T-helper 1 cell treated with Interleukin-12 subunit alpha and Interleukin-12 subunit beta and Interleukin-4 antibody, amounts not matched to agents 30 ng/mL and 1 ng/mL, for 36 hours (primary cell): Measurements from ENCODE around the gene CAD. TPM values are rescaled to one million over a fixed set of nuclear protein-coding genes. Genes with fewer than 3 reads are reported as not detected.
"Not testable (repeated sequence)": the region's sequence is repeated elsewhere in the genome, so short reads cannot be mapped to it uniquely, and the experiment has no call there.

ENCODE experiments used
- intact Hi-C: fragments of 100-400 bp; cut with micrococcal nuclease; formaldehyde crosslinking; loops from one replicate; pipeline ENCODE4 v1.15.1; 2024
- total RNA-seq: library from RNA; stranded (reverse); gene quantifications from 2 replicates; pipeline ENCODE4 v1.2.3, GENCODE V29; 2022

The CAD gene
- total RNA-seq, 1 donor from 2014 or later, result 68.3 TPM

DNA sequence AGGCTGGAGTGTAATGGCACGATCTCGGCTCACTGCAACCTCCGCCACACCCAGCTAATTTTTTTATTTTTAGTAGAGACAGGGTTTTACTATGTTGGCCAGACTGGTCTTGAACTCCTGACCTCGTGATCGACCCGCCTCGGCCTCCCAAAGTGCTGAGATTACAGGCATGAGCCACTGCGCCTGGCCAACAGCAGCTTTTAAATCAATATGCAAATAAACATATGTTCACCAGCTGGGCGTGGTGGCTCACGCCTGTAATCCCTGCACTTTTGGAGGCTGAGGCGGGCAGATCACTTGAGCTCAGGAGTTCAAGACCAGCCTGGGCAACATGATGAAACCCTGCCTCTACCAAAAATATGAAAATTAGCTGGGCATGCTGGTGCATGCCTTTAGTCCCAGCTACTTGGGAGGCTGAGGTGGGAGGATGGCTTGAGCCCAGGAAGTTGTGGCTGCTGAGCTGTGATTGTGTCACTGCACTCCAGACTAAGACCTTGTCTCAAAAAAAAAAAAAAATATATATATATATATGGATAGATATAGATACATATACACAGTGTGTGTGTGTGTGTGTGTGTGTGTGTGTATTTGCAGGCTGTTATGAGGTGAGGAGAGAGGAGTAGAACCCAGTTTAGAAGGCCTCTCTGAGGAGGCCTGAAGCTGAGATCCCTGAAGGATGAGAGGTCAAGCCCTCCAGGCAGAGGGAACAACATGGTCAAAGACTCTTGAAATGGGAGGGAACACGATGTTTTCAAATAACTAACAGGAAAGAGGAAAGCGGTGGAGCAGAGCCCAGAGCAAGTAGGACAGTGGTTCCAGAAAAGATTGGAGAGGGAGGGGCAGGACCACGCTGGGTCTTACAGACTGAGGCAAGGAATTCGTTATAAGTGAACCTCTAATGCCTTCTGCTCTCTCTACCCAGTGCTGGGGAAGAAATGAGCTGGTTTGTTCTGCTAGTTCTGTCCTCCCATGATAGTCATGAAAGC lies 55.7 kb downstream of the CAD start:
- intact Hi-C loops, result not testable (repeated sequence)

DNA sequence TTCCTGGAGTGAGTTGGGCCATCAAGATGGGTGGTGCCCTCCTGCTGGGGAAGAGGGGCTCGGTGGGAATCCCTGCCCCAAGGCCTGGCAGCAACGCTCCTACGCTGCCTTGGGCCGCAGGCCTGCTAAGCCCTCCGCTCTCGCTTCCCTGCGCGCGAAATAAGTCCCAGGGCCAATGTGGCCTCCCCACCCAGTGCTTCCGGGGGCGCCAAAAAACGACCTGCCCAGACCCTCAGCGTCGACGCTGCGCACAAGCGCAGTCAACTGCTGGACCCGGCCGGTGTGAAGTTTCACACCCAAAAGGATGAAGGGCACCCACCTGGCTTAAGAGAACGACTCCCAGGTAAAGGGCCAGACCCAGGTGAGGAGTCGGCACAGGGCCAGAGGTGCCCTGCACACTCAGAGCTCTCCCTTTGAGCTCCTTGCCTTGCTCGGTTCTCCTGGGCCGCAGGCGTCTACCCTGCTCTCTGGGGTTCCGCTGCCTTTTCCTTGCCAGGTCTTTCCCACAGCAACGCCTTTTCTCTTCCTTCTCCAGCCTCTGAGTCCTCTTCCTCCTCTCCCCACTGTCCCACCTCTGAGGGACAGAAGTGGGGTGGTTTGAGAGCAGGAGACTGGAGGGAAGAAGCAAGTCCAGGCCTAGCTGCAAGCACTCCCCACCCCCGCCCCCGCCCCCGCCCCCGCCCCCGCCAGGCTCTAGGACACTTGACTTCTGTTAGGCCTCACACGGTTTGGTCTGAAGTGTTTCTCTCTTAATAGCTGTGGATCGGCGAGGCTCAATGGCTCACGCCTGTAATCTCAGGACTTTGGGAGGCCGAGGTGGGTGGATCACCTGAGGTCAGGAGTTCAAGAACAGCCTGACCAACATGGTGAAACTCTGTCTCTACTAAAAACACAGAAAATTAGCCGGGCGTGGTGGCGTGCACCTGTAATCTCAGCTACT lies 58.3 kb downstream of the CAD start, which contains the start of gene DNAJC5G:
TSS of gene DNAJC5G (plus strand) at position 223 of the 940 bp plus-strand sequence. CDS start 1,296 bp downstream, outside the sequence.
- intact Hi-C loops, result no loop called here

DNA sequence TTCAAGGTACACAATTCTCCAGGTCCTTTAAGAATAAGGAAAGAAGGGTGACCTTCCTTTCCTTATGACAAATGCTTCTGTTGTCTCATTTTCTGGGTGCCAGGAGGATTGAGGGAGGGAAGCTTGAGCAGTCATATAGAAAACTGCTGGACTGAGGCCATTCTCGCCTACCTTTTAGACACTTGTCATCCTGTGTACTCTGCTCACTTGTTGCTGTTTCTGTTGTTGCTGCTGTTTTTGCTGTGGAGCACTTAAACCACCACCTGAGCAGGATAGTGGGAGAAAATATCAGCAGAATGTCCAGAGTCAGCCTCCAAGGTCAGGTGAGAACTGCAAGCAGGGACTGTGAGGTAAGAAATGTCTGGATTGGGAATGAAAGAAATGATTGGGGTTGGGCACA lies 60.8 kb downstream of the CAD start:
- intact Hi-C loops, result no loop called here

GRCh38 chr2:27280826-27281225 lies 63.7 kb downstream of the CAD start:
- intact Hi-C loops, result loop anchor here (1.0 to 2.0 kb wide), 5 partner anchors 22 to 435 kb away; no protein-coding TSS in a partner anchor

- intact Hi-C loops, result loop anchor here (2.0 kb wide), 1 partner anchor 21 kb away; no protein-coding TSS in a partner anchor
Observed at GRCh38 chr2:27281442-27281841, 64.3 kb downstream of the CAD start.

DNA sequence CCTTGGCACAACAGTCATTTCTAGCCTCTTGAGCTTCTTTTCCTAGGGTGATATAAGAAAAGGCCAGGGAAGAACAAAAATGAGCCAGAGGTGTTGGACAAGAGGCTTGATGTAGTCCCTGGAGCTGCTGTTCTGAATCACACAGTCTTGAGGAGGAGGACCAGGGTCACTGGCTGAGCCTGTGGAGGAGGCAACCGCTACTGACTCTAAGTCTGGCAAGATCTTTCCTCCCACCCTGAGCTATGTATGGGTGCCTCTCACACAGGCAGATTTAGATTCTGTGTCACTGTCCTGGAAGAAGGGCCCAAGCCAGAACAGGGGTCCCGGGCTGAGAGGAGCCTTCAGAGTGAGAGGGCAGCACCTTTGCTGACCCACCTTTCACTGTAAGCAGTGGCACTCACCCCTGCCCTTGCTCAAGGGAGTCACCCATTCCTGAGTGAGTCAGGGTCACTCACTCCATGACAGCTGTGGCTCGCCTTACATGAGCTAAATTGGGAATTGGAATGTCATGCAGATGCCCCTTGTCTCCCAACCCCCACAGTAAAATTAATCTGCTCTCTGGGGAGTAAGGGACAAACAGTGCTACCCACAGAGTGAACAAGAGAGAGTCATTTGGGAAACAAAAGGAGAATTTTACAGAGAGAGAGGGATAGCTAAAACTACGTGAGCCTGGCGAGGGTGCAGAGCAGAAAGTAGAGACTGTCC lies 64.8 kb downstream of the CAD start, which contains the start of gene TRIM54:
TSS of gene TRIM54 (plus strand) at position 575 of the 705 bp plus-strand sequence. CDS start 303 bp downstream, outside the sequence.
- intact Hi-C loops, result loop anchor here (2.0 kb wide), 1 partner anchor 21 kb away; no protein-coding TSS in a partner anchor

DNA sequence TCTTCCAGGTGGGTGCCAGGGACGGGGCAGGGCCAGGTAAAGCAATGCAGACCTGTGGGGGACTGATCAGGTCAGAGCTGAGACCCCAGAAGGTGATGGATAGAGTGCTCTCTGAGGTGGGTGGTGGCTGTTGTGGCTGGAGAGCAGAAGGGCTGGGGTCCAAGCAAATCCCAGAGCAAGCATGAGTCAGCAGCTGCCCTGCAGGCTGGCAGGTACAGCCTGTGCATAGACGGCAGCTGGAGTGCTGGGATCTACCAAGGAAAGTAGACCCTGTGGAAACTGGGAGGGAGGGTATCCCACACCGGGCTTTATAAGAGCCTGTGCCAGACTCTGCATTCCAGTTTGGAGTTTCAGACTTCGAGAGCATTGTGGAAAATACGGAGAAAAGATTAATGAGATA lies 65.7 kb downstream of the CAD start:
- intact Hi-C loops, result no loop called here

DNA sequence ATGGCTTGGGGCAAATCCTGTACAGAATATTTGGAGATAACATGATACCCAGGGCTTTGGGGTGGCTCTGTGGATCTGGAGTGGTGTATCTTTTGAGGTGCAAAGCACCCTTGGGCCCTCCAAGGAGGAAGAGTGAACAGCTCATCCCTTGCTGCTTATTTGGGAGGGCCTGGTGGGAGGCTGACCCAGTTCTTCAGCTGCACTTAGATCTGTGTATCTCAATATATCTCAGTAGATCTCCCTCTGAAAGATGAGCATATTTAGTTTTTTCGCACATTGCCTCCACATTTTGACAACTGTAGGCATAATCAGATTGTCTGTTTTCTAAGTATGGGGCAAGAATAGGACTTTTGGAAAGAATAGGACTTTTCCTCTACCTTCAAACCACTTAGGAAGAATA lies 67.8 kb downstream of the CAD start:
- intact Hi-C loops, result no loop called here

DNA sequence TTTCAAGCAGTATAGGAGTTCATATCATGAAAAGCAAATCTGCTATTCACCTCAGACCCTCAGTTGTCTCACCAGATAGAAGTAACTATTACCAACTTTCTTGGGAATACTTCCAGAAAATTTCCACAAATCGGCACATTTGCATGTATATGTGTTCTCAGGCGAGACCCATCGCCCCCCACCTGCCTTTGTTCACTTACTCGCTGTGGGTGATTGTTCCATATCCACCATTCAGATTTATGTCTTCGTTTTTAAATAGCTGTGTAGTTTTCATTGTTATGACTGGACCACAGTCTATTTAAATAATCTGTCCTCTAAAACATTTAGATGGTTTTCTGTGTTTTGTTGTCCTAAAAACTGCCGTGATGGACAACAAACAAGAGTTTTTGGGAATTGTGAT lies 68.3 kb downstream of the CAD start:
- intact Hi-C loops, result no loop called here

DNA sequence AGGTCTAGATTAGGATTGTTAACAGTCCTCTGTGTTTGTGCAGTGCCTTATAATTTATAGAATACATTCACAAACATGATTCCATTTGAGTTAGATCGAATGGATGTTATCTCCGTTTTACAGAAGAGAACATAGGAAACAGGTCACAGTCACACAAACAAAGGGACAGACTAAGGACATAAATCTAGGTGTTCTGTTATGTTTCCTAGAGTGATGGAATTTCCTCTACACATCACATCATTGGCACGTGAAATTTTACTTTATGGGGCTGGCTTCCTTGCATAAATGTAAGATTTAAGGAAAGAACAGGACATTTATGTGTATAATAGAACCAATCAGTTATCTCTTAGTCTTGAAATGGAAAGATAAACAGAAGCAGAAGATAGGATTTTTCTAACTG lies 71.4 kb downstream of the CAD start:
- intact Hi-C loops, result no loop called here

DNA sequence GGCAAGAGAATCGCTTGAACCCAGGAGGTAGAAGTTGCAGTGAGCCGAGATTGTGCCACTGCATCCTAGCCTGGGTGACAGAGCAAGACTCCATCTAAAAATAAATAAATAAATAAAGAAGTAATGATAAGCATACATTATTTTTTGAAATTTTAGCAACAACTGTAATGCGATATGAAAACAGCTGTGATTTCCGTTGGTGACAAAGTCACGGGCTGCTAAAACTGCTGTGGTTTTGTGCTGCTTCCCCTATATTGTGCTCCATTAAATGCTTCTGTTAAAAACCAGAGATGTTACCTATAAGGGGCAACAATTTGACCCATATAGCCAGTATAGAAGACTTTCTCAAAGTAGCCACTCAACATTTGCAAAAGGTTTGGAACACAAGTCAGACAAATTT lies 73.4 kb downstream of the CAD start:
- intact Hi-C loops, result no loop called here

- intact Hi-C loops, result no loop called here
Observed at GRCh38 chr2:27291865-27292264, 74.7 kb downstream of the CAD start.

Other genes with a start within 250 kb of the CAD start
- gene MAPRE3, start 246.7 kb upstream of the CAD start, total RNA-seq, result 2.2 and 3.4 TPM in 2 replicates
- 117 and 125 TPM in 2 replicates for gene TMEM214, start 184.4 kb upstream of the CAD start, total RNA-seq
- 11.1 and 14.2 TPM in 2 replicates for gene AGBL5, start 165.7 kb upstream of the CAD start, total RNA-seq
- gene OST4, start 145.7 kb upstream of the CAD start, total RNA-seq, result 390 and 415 TPM in 2 replicates
- 1.4 and 1.7 TPM in 2 replicates for gene EMILIN1, start 138.8 kb upstream of the CAD start, total RNA-seq
- 12.4 and 14.3 TPM in 2 replicates for gene KHK, start 130.6 kb upstream of the CAD start, total RNA-seq
- gene CGREF1, start 98.2 kb upstream of the CAD start, total RNA-seq, result 3.5 and 3.9 TPM in 2 replicates
- 0.24 and 0.54 TPM in 2 replicates for gene ABHD1, start 93.6 kb upstream of the CAD start, total RNA-seq
- 81.2 and 82.7 TPM in 2 replicates for gene PREB, start 82.7 kb upstream of the CAD start, total RNA-seq
- not detected in 2 replicates for gene PRR30, start 78.0 kb upstream of the CAD start, total RNA-seq
- gene TCF23, start 68.4 kb upstream of the CAD start, total RNA-seq, result 0.05 TPM in 2 replicates
- gene ATRAID, start 5.3 kb upstream of the CAD start, total RNA-seq, result 77.9 and 80.9 TPM in 2 replicates
- gene SLC5A6, start 5.1 kb upstream of the CAD start, total RNA-seq, result 46.8 and 54.6 TPM in 2 replicates
- 0.64 and 0.68 TPM in 2 replicates for gene SLC30A3, start 45.7 kb downstream of the CAD start, total RNA-seq
- gene DNAJC5G, start 58.1 kb downstream of the CAD start, total RNA-seq, result not detected in 2 replicates
- gene TRIM54, start 65.1 kb downstream of the CAD start, total RNA-seq, result 0.10 TPM in 1 of 2 replicates, not detected in the other
- 1.6 and 2.6 TPM in 2 replicates for gene UCN, start 91.1 kb downstream of the CAD start, total RNA-seq
- gene MPV17, start 105.7 kb downstream of the CAD start, total RNA-seq, result 97.0 and 105 TPM in 2 replicates
- gene GTF3C2, start 139.4 kb downstream of the CAD start, total RNA-seq, result 70.0 and 77.4 TPM in 2 replicates
- 48.3 and 48.7 TPM in 2 replicates for gene EIF2B4, start 153.0 kb downstream of the CAD start, total RNA-seq
- gene SNX17, start 153.2 kb downstream of the CAD start, total RNA-seq, result 128 and 129 TPM in 2 replicates
- 19.7 and 20.2 TPM in 2 replicates for gene ZNF513, start 163.4 kb downstream of the CAD start, total RNA-seq
- gene PPM1G, start 192.2 kb downstream of the CAD start, total RNA-seq, result 102 and 105 TPM in 2 replicates
- 100 and 104 TPM in 2 replicates for gene NRBP1, start 211.3 kb downstream of the CAD start, total RNA-seq
- 4.8 and 5.5 TPM in 2 replicates for gene KRTCAP3, start 225.0 kb downstream of the CAD start, total RNA-seq